ENCODE measurements around the gene METTL18. TPM values are rescaled to one million over a fixed set of nuclear protein-coding genes. Genes with fewer than 3 reads are reported as not detected.

Gene METTL18
- total and polyA plus RNA-seq, 2 of the 13 experiments (the other 11 are each of a cell fraction or from before 2014, with no cell fraction given) = 2.7 to 6.7 TPM

- TF ChIP-seq ZBTB43 (CRISPR knock-in tag; conservative IDR thresholded peaks at IDR 0.05) (no peak), ZNF761 (CRISPR knock-in tag; conservative IDR thresholded peaks at IDR 0.05) (peak; percentile 71; the same call in 1 of the 2 replicates), GABPA (IDR thresholded peaks at IDR 0.05; ENCODE audit: low read depth, low read length) (peak; percentile 69), GABPA (CRISPR knock-in tag; IDR thresholded peaks at IDR 0.05; ENCODE audit: low read depth) (peak; percentile 95), ZNF484 (CRISPR knock-in tag; IDR thresholded peaks at IDR 0.05; ENCODE audit: borderline replicate concordance, low read depth) (no peak), ZFP36L2 (CRISPR knock-in tag; IDR thresholded peaks at IDR 0.05) (no peak), ZNF121 (CRISPR knock-in tag; IDR thresholded peaks at IDR 0.05) (peak; percentile 72), TFE3 (CRISPR knock-in tag; IDR thresholded peaks at IDR 0.05) (peak; percentile 61), SRSF4 (IDR thresholded peaks at IDR 0.05; ENCODE audit: low read depth, low read length, poor library complexity, severe bottlenecking) (no peak), EEA1 (CRISPR knock-in tag; IDR thresholded peaks at IDR 0.05; ENCODE audit: borderline replicate concordance) (no peak), CREBL2 (CRISPR knock-in tag; IDR thresholded peaks at IDR 0.05; ENCODE audit: borderline replicate concordance) (no peak), ZNF180 (CRISPR knock-in tag; IDR thresholded peaks at IDR 0.05; ENCODE audit: borderline replicate concordance, low read depth) (no peak), RBM39 (IDR thresholded peaks at IDR 0.05; ENCODE audit: low read depth, low read length, poor library complexity, severe bottlenecking) (peak; percentile 87), HNRNPL (IDR thresholded peaks at IDR 0.05; ENCODE audit: low read depth, low read length) (0 out of 2 replicates have a peak, but pooled peaks have one; percentile 49), HOXA7 (CRISPR knock-in tag; IDR thresholded peaks at IDR 0.05) (no peak), MIER2 (CRISPR knock-in tag; IDR thresholded peaks at IDR 0.05) (peak; percentile 54; the same call in 1 of the 2 replicates), ATAD3A (CRISPR knock-in tag; IDR thresholded peaks at IDR 0.05) (no peak), ZNF777 (CRISPR knock-in tag; IDR thresholded peaks at IDR 0.05) (no peak), ZBTB42 (CRISPR knock-in tag; IDR thresholded peaks at IDR 0.05) (0 out of 2 replicates have a peak, but pooled peaks have one; percentile 45), ZNF678 (CRISPR knock-in tag; IDR thresholded peaks at IDR 0.05) (no peak), CEBPB (IDR thresholded peaks at IDR 0.05; ENCODE audit: borderline replicate concordance, low read depth, low read length) (no peak), ISX (CRISPR knock-in tag; conservative IDR thresholded peaks at IDR 0.05) (no peak), IKZF5 (CRISPR knock-in tag; IDR thresholded peaks at IDR 0.05) (peak; percentile 43; the same call in 1 of the 2 replicates), MIER3 (CRISPR knock-in tag; IDR thresholded peaks at IDR 0.05; ENCODE audit: borderline replicate concordance) (no peak), NR0B2 (CRISPR knock-in tag; IDR thresholded peaks at IDR 0.05) (no peak), ZNF773 (CRISPR knock-in tag; IDR thresholded peaks at IDR 0.05; ENCODE audit: borderline replicate concordance) (no peak)
Observed at GRCh38 chr1:169794530-169795416, at the start of gene METTL18 (continued).
